Panc1 (cell line): ENCODE measurements around the gene DDX42.

ENCODE experiments used
- CTCF ChIP-seq: fragments of 450-650 bp; IDR thresholded peaks from 2 replicates; pipeline ENCODE4 v1.5.1; 2017; ENCODE audit warnings: mild to moderate bottlenecking
- SIN3A ChIP-seq: IDR thresholded peaks from 2 replicates; pipeline ENCODE4 v1.6.1; 2012; ENCODE audit warnings: low read depth, mild to moderate bottlenecking, low read length, moderate library complexity, borderline replicate concordance; ENCODE audit not compliant: insufficient read depth

- TF ChIP-seq SIN3A (no peak), CTCF (no peak)
These were observed 947 bp downstream of the DDX42 start for GRCh38 chr17:63774969-63775265.
